Esophagus squamous epithelium (tissue), 4 donors: ENCODE results near the gene NR6A1.

Experiments
- POLR2A ChIP-seq, 4 donors: fragments of 450-650 bp; IDR thresholded peaks; one replicate each; pipeline ENCODE4 v1.6.1; 2017; ENCODE audit warnings: antibody characterized with exemption in 4 of 4, mild to moderate bottlenecking in 4 of 4, moderate library complexity in 3 of 4
- TF ChIP-seq, protein P1 (sequence below), 6 experiments: fragments of 450-650 bp in 4 of 6; fragments of 200-600 bp in 2 of 6; sonication (generic) in 2 of 6; IDR thresholded peaks; one replicate each; pipeline ENCODE4 v1.5.1; 2016 to 2019; ENCODE audit warnings: antibody characterized with exemption in 6 of 6, mild to moderate bottlenecking in 4 of 6, moderate library complexity in 4 of 6

DNA sequence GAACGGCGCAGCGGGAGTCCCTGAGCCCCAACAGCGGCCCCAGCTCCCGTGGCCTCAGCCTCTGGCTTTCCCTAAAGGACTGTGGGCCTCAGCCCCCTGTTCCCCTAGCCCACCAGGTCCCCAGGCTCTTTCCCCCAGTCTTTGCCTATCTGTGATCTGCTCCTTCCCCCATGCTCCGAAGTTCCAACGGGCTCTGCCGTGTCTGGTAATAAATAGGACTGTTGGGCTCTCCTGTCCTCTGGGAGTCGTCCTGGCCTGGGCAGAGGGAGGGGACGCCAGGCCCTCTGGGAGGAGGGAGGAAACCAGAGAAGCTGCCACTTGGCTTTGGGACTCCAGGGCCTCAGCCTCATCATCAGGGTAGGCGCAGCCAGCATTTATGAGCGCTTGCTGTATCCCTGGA, 292.8 kb downstream of the NR6A1 start:
- TF ChIP-seq, protein P1, sequence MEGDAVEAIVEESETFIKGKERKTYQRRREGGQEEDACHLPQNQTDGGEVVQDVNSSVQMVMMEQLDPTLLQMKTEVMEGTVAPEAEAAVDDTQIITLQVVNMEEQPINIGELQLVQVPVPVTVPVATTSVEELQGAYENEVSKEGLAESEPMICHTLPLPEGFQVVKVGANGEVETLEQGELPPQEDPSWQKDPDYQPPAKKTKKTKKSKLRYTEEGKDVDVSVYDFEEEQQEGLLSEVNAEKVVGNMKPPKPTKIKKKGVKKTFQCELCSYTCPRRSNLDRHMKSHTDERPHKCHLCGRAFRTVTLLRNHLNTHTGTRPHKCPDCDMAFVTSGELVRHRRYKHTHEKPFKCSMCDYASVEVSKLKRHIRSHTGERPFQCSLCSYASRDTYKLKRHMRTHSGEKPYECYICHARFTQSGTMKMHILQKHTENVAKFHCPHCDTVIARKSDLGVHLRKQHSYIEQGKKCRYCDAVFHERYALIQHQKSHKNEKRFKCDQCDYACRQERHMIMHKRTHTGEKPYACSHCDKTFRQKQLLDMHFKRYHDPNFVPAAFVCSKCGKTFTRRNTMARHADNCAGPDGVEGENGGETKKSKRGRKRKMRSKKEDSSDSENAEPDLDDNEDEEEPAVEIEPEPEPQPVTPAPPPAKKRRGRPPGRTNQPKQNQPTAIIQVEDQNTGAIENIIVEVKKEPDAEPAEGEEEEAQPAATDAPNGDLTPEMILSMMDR (IDR thresholded peaks at IDR 0.05) = no peak
- TF ChIP-seq POLR2A (IDR thresholded peaks at IDR 0.05) = no peak
